Measurements from ENCODE around the gene BRSK2.

The BRSK2 gene

DNA sequence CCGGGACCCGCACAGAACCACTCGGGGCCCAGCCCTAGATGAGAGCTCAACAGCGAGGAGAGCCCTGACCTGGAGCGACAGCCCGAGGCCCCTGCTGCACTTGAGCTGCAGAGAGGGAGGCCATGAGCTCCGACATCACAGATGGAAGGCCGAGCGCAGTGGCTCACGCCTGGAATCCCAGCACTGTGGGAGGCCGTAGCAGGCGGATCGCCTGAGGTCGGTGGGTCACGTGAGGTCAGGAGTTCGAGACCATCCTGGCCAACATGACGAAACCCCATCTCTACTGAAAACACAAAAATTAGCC, 13.8 kb upstream of the BRSK2 start:
- DNase-seq (ENCODE audit: low read depth in 2 of 2): no peak

- no peak for DNase-seq (ENCODE audit: low read depth in 2 of 2)
Observed at GRCh38 chr11:1377231-1377780, 12.4 kb upstream of the BRSK2 start.

GRCh38 chr11:1381793-1382425, 7.8 kb upstream of the BRSK2 start:
- no peak for DNase-seq (ENCODE audit: low read depth in 2 of 2)

DNA sequence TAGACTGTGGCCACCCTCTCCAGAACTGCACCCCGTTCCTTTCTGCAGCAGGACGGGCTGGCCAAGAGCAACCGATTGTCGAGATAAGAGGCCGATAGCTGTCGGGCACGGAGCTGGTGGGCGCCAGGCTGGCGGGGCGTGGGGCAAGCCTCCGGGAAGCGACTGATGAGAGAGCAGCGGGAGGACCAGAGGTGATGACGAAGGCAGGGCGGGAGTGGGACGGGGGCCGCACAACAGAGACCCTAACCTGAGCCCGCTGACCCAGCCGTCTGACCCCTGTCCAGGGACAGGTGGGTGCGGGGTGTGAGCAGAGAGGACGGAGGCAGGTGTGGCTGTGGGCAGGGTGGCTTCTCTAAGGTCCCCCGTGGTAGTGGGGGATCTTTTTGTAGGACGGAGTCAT, 7.3 kb upstream of the BRSK2 start:
- DNase-seq (ENCODE audit: low read depth in 2 of 2): no peak

DNA sequence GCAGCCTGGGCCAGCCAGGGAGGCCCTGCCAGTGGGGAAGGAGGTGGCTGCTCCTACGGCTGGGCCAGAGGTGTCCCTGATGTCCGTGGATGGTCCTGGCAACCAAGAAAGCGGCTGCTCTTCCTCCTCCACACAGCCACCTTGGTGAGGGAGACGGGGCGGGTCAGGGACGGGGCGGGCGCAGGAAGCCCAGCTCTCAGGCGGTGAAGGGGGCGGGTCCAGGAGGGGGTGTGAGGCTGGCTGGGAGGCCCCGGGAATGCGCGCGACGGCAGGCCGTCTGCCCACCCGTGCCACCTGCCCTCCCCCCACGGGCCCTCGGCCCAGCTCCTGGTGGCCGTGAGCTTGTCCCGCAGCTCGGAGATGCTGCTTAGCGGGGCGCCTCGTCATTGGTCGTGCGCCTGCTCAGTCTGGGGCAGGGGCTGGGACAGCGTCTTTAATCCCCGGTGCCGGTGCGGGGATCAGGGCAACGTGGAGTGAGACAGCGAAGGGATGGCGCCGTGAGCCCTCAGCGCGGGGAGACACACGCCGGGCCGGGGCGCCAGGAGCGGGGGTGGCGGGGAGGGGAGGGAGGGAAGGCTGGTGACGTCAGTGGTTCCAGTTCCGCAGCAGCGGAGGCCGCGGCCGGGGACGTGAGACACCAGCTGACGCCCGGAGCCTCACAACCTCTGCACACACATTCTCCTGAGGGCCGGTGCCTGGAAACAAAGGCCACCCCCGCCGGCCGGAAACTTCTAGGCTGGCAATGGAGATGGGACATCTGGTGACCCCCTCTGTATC, 6.7 kb upstream of the BRSK2 start:
- peak; percentile 74 to 81 for DNase-seq (ENCODE audit: low read depth in 2 of 2)

GRCh38 chr11:1384199-1384970, 5.3 kb upstream of the BRSK2 start:
- DNase-seq (ENCODE audit: low read depth in 2 of 2): no peak

GRCh38 chr11:1387521-1387920, 2.2 kb upstream of the BRSK2 start:
- no peak for DNase-seq (ENCODE audit: low read depth in 2 of 2)

DNA sequence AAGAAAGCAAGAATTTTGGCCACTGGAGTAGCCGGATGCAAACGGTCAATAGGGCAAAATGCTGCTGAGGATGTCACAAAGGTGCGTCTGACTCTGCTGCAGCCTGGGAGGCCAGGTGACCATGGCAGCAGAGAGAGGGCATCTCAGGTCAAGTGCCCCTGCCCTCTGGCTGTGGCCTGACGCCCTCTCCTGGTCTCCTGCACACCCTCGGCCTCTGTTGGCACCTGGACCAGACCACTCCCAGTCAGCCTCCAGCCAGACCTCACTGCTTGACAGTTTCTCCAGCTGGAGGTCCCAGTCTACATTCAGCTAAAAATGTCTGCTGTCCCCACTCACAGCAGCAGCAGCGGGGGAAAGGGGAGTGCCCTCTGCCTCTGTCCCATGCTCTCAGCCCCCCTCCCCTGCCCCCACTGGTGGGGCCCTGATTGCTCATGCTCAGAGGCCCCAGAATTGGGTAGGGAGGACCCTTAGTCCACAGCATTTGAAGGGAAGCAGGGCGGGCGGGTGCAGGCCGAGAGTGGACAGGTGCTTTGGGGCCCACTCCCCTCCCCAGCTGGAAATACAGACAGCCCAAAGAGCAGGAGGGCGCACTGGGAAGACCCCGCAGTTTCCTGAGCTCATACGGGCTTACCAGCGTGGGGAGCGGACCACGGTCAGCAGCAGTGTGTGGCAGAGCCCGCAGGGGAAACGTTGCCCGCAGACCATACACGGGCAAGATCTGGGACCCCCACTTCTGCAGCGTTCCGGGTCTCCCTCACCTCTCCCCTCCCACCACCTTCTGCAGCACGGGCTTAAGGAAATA, 1.6 kb upstream of the BRSK2 start:
- no peak for DNase-seq (ENCODE audit: low read depth in 2 of 2)

GRCh38 chr11:1388763-1389102, 1.0 kb upstream of the BRSK2 start:
- no peak for DNase-seq (ENCODE audit: low read depth in 2 of 2)

DNA sequence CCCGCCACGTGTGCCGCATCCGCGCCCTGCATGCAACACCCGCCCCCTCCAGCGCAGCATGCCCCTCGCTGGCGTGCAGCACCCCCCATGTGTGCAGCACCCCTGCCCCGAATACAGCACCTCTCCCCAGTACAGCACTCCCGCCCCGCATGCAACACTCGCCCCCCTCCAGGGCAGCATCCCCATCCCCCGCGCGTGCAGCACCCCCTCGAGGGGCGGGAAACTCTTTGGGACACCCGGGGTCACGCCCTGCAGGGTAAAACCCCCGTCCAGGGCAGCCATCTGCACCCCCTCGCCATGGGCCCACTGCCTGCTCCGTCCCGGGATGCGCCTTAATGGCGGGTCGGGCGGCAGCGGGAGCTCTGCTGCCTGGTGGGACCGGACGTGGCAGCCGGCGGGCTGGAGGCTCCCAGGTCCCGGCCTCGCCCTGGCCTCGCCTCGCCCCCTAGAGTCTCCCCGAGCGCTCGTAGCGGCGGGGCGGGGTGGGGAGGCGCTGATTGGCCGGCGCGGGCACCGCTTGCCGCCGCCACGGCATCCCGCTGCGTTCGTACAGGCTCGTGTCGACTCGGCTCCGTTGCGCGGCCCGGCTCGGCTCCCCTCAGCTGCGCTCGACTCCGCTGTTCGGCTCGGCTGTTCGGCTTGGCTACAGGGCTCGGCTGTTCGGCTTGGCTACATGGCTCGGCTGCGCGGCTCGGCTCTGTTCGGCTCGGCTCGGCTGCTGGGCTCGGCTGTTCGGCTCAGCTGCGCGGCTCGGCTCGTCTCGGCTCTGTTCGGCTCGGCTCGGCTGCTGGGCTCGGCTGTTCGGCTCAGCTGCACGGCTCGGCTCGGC, 417 bp upstream of the BRSK2 start:
- DNase-seq (ENCODE audit: low read depth in 2 of 2): peak; percentile 96

DNA sequence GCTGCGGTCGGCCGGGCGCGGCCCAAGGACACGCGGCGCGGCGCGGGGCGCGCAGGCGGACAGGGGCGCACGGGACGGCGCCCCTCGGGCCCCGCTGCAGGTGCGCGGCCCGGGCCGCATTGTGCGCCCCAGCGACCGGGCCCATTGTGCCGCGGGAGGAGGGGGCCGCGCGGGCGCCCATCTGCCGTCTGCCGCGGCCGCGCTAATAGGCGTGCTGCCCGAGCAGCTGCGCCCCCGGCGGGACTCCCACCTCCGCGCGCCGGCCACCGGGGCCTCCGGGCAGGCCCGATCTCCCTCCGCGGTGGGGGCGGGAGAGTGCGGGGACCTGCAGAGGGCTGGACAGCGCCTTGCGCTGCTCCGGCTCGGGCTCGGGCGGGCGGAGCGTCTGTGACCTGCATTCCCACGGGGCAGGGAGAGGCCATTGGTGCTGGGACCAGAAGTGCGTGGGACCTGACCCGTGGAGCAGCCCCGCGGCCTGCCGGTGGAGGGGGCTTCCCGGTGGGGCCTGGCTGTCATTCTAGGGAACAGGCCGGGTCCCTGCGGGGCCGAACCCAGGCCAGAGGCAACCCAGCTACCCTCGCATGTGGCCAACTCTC, 933 bp downstream of the BRSK2 start:
- DNase-seq (ENCODE audit: low read depth in 2 of 2): no peak

DNA sequence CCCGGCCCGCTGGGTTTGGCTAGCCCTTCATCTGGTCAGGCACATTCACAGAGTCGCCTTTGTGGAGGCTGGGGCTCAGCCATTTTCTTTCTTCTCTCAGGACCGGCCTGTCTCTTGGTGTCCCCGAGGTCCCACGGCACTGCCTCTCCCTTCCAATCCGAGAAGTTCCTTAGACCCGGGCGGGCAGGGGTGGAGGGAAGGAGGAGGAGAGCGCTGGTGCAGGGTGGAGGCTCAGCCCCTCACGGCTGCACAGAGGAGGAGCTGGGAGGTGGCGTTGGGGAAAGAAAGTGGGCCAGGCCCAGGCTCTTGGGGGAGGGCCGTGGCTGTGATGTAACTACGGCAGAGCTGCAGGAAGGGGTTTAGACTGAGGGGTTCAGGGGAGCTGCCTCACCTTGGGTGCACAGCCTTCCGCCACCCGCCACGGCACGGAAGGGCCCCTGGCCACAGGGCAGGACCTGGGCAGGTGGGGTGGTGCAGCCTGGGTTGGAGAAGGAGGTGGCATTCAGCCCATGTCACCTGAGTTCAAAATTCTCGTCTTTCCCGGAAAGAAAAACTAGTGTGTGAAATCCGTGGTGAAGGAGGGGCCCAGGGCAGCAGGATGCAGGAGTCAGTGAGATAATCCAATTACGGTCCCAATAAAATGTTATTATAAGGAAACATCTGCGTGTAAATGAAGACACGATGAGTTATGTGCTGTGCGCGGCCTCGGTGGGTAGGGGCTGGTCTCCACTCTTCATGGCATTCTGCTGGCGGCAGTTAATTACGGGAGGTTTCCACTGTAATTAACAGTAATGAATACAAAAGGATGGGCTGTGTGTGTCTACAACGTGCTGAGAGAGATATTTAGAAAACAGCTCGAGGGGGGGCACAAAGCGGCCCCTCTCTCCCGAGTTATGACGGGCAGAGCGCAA, 1.7 kb downstream of the BRSK2 start:
- DNase-seq (ENCODE audit: low read depth in 2 of 2): no peak

GRCh38 chr11:1392111-1392510, 2.4 kb downstream of the BRSK2 start:
- no peak for DNase-seq (ENCODE audit: low read depth in 2 of 2)

- DNase-seq (ENCODE audit: low read depth in 2 of 2): no peak
Observed at GRCh38 chr11:1392561-1392960, 2.8 kb downstream of the BRSK2 start.

DNA sequence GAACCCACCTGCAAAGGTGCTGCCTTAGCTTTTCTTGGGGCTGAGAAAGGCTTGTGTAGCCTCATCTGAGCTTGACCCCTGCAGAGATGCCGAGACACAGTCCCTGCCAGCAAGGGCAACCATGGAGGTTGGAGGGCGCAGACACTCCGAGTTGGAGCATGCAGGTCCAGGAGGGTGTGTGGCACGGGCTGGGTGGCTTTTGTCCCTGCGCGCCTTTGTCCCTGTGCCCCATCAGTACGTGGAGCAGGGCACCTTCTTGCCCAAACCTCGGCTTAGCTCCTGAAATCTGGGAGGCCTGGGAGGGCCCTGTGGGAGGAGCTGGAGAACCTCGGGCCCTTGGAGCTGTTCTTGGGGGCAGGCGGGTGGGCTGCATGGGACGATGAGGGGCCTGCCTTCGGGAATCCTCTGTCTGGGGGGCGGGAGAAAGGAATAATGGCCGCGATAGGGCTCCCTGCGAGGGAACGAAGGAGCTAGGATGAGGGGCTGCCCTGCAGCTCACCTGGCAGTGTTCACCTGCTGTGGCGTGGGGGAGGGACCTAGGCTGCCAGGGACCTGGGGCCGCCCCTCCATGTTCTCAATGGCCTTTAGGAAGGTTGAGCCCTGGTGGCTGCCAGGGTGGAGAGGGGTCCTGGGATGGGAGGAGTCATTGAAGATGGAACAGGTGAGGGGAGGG, 3.4 kb downstream of the BRSK2 start:
- DNase-seq (ENCODE audit: low read depth in 2 of 2): no peak

- no peak for DNase-seq (ENCODE audit: low read depth in 2 of 2)
Observed at GRCh38 chr11:1394936-1395772, 5.4 kb downstream of the BRSK2 start.

- DNase-seq (ENCODE audit: low read depth in 2 of 2): no peak
Observed at GRCh38 chr11:1395773-1396374, 6.1 kb downstream of the BRSK2 start.

DNA sequence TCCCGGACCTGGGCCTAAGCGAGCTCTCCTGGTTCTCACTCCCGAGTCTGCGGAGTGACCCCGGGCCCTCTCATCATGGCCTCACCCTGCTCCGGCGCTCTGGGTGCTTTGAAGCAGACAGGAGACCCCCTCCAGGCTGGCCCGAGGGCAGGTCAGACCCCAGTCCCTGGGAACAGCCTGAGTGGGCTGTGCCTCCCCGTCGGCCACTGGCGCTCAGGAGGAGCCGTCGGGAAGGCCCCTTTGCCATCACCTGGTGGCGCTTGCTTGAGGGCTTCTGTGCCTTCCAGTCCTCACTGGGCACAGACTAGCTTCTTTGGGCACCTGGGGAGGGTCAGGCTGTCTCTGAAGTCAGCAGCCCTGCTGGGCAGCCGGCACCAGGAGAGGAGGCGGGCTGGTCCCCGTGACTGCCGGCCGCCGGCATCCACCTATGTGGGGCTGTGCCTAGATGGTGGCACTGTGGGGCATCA, 6.7 kb downstream of the BRSK2 start:
- no peak for DNase-seq (ENCODE audit: low read depth in 2 of 2)

All from stimulated activated CD4-positive, alpha-beta T cell treated with anti-CD3 and anti-CD28 coated beads, Interleukin-1b, Interleukin-23, amount 100 ng/mL, for 4 hours (primary cell).